OCI-LY7 (cell line): Measurements from ENCODE around the gene DENND4B. TPM values are rescaled to one million over a fixed set of nuclear protein-coding genes. Genes with fewer than 3 reads are reported as not detected.

Source experiments
- BruUV-seq: library from RNA; stranded (reverse); fragments of 400-500 nt; replicated peaks from 2 replicates; lab custom pipeline; 2021; lab: Mats Ljungman, UMichigan
- CTCF ChIA-PET: fragments of 300-600 bp; sonication (Branson Sonifier 250); formaldehyde crosslinking; loops from one replicate; lab custom pipeline; 2022; ENCODE audit warnings: antibody characterized with exemption; ENCODE audit not compliant: unreplicated experiment; lab: Charles Lee
- POLR2A ChIA-PET: fragments of 300-600 bp; sonication (Branson Sonifier 250); formaldehyde crosslinking; loops from one replicate; lab custom pipeline; 2022; ENCODE audit warnings: antibody characterized with exemption; lab: Charles Lee
- DNase-seq: peaks from one replicate; pipeline ENCODE4 v3.0.0-alpha.2; 2015; ENCODE audit warnings: low spot score
- H2AFZ ChIP-seq: fragments of 200-600 bp; sonication (generic), shearing (Covaris generic); 2 replicates; pipeline ENCODE4 v1.6.1; 2014; ENCODE audit warnings: mild to moderate bottlenecking, antibody characterized with exemption, low read length, moderate library complexity
- H3K27ac ChIP-seq: fragments of 200-600 bp; sonication (generic); 2 replicates; pipeline ENCODE4 v1.5.1; 2014; ENCODE audit warnings: mixed run types, low read depth, mild to moderate bottlenecking, moderate library complexity, low read length, inconsistent platforms; ENCODE audit not compliant: poor library complexity, severe bottlenecking
- H3K36me3 ChIP-seq: fragments of 200-600 bp; sonication (generic); 2 replicates; pipeline ENCODE4 v1.6.1; 2014; ENCODE audit warnings: mild to moderate bottlenecking, antibody characterized with exemption, low read length, moderate library complexity, mixed read lengths; ENCODE audit not compliant: insufficient read depth
- H3K4me1 ChIP-seq: fragments of 200-600 bp; sonication (generic); 2 replicates; pipeline ENCODE4 v1.5.1; 2014; ENCODE audit warnings: mild to moderate bottlenecking, low read length; ENCODE audit not compliant: insufficient read depth, poor library complexity, severe bottlenecking
- H3K4me2 ChIP-seq: fragments of 200-600 bp; sonication (generic); 2 replicates; pipeline ENCODE4 v1.6.1; 2014; ENCODE audit warnings: mild to moderate bottlenecking, low read length
- H3K4me3 ChIP-seq: fragments of 200-600 bp; sonication (generic); 2 replicates; pipeline ENCODE4 v1.5.1; 2014; ENCODE audit warnings: mild to moderate bottlenecking, low read depth, low read length; ENCODE audit not compliant: poor library complexity, severe bottlenecking
- H3K79me2 ChIP-seq: fragments of 200-600 bp; sonication (generic); 2 replicates; pipeline ENCODE4 v1.6.1; 2016; ENCODE audit warnings: low read depth, mild to moderate bottlenecking, low read length, moderate library complexity, mixed read lengths; ENCODE audit not compliant: insufficient read depth
- H3K9me2 ChIP-seq: fragments of 200-600 bp; sonication (generic); 2 replicates; pipeline ENCODE4 v1.6.1; 2016; ENCODE audit warnings: mild to moderate bottlenecking, low read length, mixed read lengths; ENCODE audit not compliant: insufficient read depth
- H3K9me3 ChIP-seq: fragments of 200-600 bp; sonication (generic); 2 replicates; pipeline ENCODE4 v1.6.1; 2014; ENCODE audit warnings: mild to moderate bottlenecking, mixed run types, low read length, mixed read lengths
- H4K20me1 ChIP-seq: fragments of 200-600 bp; sonication (generic); 2 replicates; pipeline ENCODE4 v1.6.1; 2014; ENCODE audit warnings: mild to moderate bottlenecking, antibody characterized with exemption, low read length, moderate library complexity, mixed read lengths; ENCODE audit not compliant: insufficient read depth
- EZH2phosphoT487 ChIP-seq: fragments of 200-600 bp; sonication (generic); IDR thresholded peaks from 2 replicates; pipeline ENCODE4 v1.6.1; 2018; ENCODE audit warnings: low read depth, borderline replicate concordance, mild to moderate bottlenecking, mixed run types, antibody characterized with exemption, low read length, moderate library complexity, mixed read lengths
- intact Hi-C: fragments of 100-400 bp; cut with micrococcal nuclease; formaldehyde crosslinking; loops from one replicate; pipeline ENCODE4 v1.10.0; 2022; ENCODE audit not compliant: unreplicated experiment
- total RNA-seq, 2 experiments: library from RNA; depleted of rRNA in 1 of 2; stranded (reverse); fragments of >200 nt in 1 of 2; shearing (Covaris generic) in 1 of 2; gene quantifications; 2 replicates each; pipeline ENCODE4 v1.2.3, GENCODE V29; 2014 to 2022
- TF ChIP-seq, protein P1 (sequence below): fragments of 200-600 bp; sonication (generic); conservative IDR thresholded peaks from 2 replicates; pipeline ENCODE4 v1.5.1; 2014; ENCODE audit warnings: mild to moderate bottlenecking, antibody characterized with exemption, low read length, moderate library complexity, mixed read lengths

Gene DENND4B
- total RNA-seq, 2 experiments from 2014 or later: 50.5 to 164 TPM

DNA sequence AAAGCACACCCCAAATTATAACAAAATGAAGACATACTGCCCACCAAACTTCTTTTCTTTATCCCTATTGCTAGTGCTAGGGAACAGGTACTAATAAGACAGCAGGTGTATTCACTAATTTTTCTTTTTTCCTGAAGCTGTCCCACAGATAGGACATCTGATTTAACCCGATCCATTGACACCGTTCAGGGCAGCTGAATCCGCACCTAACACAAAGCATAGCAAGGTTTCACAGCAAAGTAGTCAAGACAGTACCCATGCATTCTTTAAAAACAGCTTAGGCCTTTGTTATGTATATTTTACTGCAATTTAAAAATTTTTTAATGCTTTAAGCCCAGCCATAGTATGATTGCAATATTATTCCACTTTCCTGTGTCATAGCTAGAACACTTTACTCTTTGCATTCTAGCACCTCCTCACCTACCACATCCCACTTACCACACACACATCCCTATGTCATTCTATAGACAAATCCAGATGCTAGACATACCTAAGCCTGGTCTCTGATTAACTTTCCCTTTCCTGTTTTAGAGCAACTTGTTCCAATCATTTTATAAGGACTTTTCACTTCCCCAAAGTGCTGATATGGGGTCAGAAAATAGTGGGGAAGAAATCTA lies 64.1 kb downstream of the DENND4B start:
- Histone ChIP-seq H3K9me2 (no peaks in the 10 kb centered on the region), H3K36me3 (peaks cover 27% of the 10 kb centered on the region), H3K4me3 (no peak overlapping the region), H3K4me1 (peaks cover 30% of the 10 kb centered on the region), H3K9me3 (no peaks in the 10 kb centered on the region), H3K4me2 (no peak overlapping the region), H3K79me2 (peaks cover 90% of the 10 kb centered on the region), H2AFZ (no peak overlapping the region), H3K27ac (no peak overlapping the region), H4K20me1 (peaks cover 22% of the 10 kb centered on the region)
- intact Hi-C loops: no loop called here
- CTCF ChIA-PET: no interaction called here
- BruUV-seq: TSS peak; percentile 21
- TF ChIP-seq, protein P1, sequence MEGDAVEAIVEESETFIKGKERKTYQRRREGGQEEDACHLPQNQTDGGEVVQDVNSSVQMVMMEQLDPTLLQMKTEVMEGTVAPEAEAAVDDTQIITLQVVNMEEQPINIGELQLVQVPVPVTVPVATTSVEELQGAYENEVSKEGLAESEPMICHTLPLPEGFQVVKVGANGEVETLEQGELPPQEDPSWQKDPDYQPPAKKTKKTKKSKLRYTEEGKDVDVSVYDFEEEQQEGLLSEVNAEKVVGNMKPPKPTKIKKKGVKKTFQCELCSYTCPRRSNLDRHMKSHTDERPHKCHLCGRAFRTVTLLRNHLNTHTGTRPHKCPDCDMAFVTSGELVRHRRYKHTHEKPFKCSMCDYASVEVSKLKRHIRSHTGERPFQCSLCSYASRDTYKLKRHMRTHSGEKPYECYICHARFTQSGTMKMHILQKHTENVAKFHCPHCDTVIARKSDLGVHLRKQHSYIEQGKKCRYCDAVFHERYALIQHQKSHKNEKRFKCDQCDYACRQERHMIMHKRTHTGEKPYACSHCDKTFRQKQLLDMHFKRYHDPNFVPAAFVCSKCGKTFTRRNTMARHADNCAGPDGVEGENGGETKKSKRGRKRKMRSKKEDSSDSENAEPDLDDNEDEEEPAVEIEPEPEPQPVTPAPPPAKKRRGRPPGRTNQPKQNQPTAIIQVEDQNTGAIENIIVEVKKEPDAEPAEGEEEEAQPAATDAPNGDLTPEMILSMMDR: no peak
- TF ChIP-seq EZH2phosphoT487: no peak
- DNase-seq: no peak
- POLR2A ChIA-PET: interaction anchor here (0.5 to 0.6 kb wide), 2 partner anchors 36 to 43 kb away, joined by 5 to 6 read pairs; no protein-coding TSS in a partner anchor

DNA sequence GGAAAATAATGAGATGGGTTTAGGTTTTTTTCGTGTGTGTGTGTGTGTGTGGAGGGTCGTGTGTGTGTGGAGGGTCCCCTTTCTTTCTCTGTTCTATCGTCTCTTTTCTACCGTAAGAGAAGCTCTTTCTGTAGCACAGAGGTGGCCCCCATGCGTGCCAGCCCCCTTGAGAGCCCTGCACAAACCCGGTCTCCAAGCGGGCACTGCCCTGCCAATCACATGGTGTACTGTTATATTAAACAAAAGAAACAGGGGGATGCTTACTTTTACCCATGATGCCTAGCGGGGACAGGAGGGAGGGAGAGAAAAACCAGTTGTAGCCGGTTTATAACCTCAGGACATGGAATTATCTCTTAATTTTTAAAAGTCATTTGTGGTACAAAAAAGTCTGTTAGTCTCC lies 64.8 kb downstream of the DENND4B start:
- Histone ChIP-seq H3K9me2 (no peaks in the 10 kb centered on the region), H3K4me1 (peaks cover 30% of the 10 kb centered on the region), H2AFZ (no peak overlapping the region), H3K36me3 (peaks cover 23% of the 10 kb centered on the region), H3K79me2 (peaks cover 89% of the 10 kb centered on the region), H3K4me3 (no peak overlapping the region), H3K27ac (no peak overlapping the region), H3K4me2 (no peak overlapping the region), H4K20me1 (peaks cover 22% of the 10 kb centered on the region; the same call in 1 of the 2 replicates), H3K9me3 (no peaks in the 10 kb centered on the region)
- ChIA-PET CTCF (no interaction called here), POLR2A (interaction anchor here (0.5 to 0.6 kb wide), 2 partner anchors 36 to 43 kb away, joined by 5 to 6 read pairs; no protein-coding TSS in a partner anchor)
- BruUV-seq: no TSS peak
- intact Hi-C loops: no loop called here
- DNase-seq: no peak
- TF ChIP-seq EZH2phosphoT487: no peak

DNA sequence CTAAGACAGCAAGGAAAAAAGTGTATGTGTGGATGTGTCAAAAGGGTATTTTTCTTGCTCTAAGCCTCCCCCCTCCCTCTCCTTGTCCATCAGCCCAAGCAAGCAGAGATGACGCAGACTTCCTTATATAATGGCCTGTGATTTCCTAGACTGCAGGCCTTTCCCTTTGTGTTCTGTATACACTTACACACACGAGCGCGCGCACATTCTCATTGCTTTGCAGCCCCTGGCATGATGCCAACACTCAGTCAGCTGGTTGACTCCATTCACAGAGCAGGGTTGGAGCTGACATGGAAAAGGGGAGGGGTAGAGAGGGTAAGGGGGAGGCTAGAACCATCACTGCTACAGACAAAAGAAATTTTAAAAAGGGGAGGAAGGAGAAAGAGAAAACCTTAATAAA lies 65.6 kb downstream of the DENND4B start:
- Histone ChIP-seq H3K9me3 (no peaks in the 10 kb centered on the region), H3K36me3 (peaks cover 20% of the 10 kb centered on the region), H3K4me2 (no peak overlapping the region; the same call in 1 of the 2 replicates), H3K9me2 (no peaks in the 10 kb centered on the region), H4K20me1 (peaks cover 22% of the 10 kb centered on the region; the same call in 1 of the 2 replicates), H3K27ac (no peak overlapping the region), H3K4me3 (no peak overlapping the region), H3K4me1 (peaks cover 30% of the 10 kb centered on the region), H2AFZ (no peak overlapping the region), H3K79me2 (peaks cover 86% of the 10 kb centered on the region)
- no TSS peak for BruUV-seq
- ChIA-PET CTCF (no interaction called here), POLR2A (no interaction called here)
- intact Hi-C loops: no loop called here
- TF ChIP-seq EZH2phosphoT487: no peak
- TF ChIP-seq, protein P1: no peak
- no peak for DNase-seq
